Renal pelvis (tissue), 4 donors: Measurements from ENCODE around the gene CLK4. TPM values are rescaled to one million over a fixed set of nuclear protein-coding genes. Genes with fewer than 3 reads are reported as not detected.
"Not testable (repeated sequence)": the region's sequence is repeated elsewhere in the genome, so short reads cannot be mapped to it uniquely, and the experiment has no call there.

Experiments
- DNase-seq: peaks from one replicate; pipeline ENCODE4 v3.0.0-alpha.2; 2013
- polyA plus RNA-seq, 3 donors: library from polyadenylated mRNA; unstranded; fragments of 120-200 nt; gene quantifications; one replicate each; pipeline ENCODE4 v1.2.1, GENCODE V29; 2013; ENCODE audit not compliant: insufficient read length in 3 of 3

The CLK4 gene
- polyA plus RNA-seq, 3 donors = 52.2 to 67.0 (median 64.8) TPM

GRCh38 chr5:178589180-178590140 is 37.4 kb downstream of the CLK4 start:
- DNase-seq = no peak

- DNase-seq = no peak
Observed at GRCh38 chr5:178588769-178589168, 38.1 kb downstream of the CLK4 start.

GRCh38 chr5:178587763-178588611 is 38.9 kb downstream of the CLK4 start:
- no peak for DNase-seq

DNA sequence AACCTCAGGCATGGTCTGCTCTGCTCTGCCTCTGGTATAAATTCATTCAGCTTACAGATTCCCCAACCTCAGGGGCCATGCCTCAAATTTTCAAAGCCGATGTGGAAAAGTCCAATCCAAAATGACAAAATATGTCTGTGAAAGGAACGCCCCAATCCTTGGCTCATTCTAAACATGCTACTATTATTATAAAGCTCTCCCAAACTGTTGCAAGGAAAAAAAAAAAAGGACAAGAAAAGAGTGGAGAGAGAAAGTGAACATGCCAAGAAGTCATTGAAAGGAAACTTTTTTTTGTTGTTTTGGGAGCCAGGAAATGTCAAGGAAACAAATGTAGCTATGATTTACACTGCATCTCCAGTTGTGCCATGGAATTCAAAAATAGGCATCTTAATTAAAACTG is 40.5 kb downstream of the CLK4 start:
- DNase-seq = no peak

DNA sequence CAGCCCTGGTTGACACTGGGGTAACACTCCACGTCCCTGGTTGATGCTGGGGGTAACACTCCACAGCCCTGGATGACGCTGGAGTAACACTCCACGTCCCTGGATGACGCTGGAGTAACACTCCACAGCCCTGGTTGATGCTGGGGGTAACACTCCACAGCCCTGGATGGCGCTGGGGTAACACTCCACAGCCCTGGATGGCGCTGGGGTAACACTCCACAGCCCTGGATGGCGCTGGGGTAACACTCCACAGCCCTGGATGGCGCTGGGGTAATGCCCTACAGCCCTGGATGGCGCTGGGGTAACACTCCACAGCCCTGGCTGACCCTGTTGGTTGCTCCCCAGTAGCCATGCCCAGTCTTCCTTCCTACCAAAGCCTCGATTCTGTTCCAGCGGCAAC is 41.4 kb downstream of the CLK4 start:
- DNase-seq = not testable (repeated sequence)

DNA sequence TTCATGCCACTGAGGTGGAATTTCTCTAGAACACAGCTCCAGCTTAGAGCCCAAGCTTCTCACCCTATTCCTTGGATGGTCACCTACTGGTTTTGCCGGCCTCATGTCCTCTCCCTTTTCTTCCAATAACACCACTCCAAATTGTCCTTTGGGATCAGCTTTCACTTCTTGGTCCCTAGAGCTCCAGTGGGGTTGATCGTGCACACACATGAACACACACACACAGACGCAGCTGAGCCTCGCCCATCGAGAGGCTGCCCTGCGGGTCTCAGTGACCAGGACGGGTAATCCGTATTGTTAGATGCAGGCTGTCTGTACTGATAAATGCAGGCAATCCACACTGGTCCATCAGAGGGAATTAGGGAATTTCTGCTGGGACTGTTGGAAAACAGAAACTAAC is 43.6 kb downstream of the CLK4 start:
- DNase-seq = no peak

DNA sequence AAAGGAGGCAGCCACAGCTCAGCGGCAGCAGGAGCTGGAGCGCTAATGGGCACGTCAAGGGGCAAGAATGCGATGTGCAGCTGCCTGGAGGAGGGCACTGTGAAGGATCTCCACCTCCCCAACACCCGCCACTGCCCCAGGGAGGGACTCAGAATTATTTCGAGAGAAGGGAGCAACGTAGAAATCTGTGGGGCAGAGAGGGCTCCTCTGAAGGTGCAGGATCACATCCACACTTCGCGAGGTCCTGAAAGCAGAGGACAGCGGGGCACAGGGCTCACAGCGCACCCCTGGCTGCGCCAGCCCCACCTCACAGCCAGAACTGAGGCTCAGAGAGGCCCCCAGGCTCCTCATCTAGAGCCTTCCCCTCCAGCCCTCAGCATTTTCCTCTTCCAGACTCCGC is 44.6 kb downstream of the CLK4 start:
- no peak for DNase-seq

- DNase-seq = no peak
Observed at GRCh38 chr5:178581621-178582020, 45.2 kb downstream of the CLK4 start.

DNA sequence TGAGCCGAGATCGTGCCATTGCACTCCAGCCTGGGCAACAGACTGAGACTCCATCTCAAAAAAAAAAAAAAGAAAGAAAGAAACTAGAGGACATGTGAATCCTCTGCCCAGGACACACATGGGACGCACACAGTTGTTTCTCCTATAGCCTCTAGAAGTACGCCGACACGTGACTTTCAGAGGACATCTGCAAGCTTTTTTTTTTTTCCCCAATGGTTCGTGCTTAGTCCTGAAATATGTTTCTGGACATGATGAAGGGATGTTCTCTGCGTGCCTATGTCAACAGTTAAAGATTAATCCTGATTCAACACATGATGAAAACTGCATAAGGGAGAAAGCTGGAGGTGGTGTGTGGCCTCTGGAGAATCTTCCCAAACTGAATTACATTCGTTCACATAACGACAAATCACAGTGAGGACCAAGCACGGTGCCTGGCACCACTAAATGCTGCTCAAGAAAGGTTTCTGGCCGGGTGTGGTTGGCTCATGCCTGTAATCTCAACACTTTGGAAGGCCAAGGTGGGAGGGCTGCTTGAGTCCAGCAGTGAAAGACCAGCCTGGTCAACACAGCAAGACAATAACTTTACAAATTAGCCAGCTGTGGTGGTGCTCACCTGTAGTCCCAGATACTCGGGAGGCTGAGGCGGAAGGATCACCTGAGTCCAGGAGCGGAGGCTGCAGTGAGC is 46.4 kb downstream of the CLK4 start:
- DNase-seq = no peak

- DNase-seq = no peak
Observed at GRCh38 chr5:178577944-178578343, 48.9 kb downstream of the CLK4 start.

DNA sequence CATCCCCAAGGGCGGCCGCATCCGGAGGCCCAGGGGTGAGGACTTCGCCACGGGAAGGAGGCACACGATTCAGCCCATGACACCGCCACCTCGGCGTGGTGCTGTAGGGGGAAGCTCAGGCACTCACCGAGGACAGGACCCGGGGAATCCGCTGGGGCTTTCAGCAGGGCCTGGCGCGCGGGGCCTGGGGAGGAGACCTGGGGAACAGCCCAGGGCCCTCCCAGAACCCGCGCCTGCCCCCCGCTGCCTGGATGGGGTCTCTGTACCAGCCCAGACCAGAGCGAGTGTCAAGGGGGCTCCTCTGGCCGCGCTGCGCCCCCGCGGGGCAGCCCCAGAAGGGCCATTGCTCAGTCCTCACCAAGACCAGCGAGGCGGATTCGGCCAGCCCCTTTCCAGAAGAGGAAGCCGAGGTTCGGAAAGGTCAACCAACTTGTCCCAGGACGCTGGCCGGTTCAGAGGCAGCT is 49.4 kb downstream of the CLK4 start:
- no peak for DNase-seq

- DNase-seq = no peak
Observed at GRCh38 chr5:178576591-178577351, 50.1 kb downstream of the CLK4 start.

GRCh38 chr5:178573216-178573615 is 53.6 kb downstream of the CLK4 start:
- no peak for DNase-seq

GRCh38 chr5:178572617-178573016 is 54.2 kb downstream of the CLK4 start:
- DNase-seq = no peak

- no peak for DNase-seq
Observed at GRCh38 chr5:178569485-178569884, 57.4 kb downstream of the CLK4 start.

GRCh38 chr5:178564811-178565550 is 61.9 kb downstream of the CLK4 start:
- no peak for DNase-seq

DNA sequence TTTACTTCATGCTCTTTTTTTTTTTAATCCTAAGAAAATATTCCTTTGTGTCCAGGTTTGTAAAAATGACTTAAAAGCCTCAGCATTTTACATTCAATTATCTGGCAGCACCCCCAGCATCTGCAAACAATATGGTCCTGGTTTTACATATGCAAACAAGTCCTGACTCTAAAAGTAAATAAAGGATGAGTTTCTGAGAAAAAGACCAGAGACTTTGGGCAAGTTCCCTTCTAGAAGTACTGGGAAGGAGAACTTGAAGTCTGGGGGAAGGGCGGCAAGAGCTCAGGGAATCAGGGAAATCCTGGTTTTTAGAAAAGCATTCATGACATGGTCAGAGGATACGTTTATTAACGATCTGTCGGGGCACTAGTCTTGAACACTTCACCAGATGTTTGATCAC is 62.5 kb downstream of the CLK4 start:
- no peak for DNase-seq

- no peak for DNase-seq
Observed at GRCh38 chr5:178563621-178564020, 63.2 kb downstream of the CLK4 start.

GRCh38 chr5:178561746-178562264 is 65.0 kb downstream of the CLK4 start:
- no peak for DNase-seq

DNA sequence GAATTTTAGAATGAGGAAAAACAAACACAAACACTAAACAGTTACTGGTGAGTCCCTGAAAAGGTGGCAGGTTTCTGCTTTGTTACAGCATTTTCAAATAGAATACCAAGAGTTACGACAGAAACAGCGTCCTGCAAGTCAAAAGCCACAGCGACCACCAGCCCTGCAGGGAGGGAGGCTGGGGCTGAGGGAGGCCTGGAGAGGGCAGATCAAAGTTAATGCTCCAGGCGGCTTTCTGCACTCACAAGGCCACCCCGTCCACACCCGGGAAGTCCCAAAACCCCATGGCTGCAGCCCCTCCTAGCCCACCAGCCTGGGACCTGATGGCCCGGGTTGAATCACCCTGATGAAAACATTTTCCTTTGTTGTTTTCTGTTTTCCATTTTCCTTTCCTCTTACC is 65.9 kb downstream of the CLK4 start:
- no peak for DNase-seq
